Pancreas (tissue), 10 donors: ENCODE results near the gene MAGOHB. TPM values are rescaled to one million over a fixed set of nuclear protein-coding genes. Genes with fewer than 3 reads are reported as not detected.
"Not testable (repeated sequence)": the region's sequence is repeated elsewhere in the genome, so short reads cannot be mapped to it uniquely, and the experiment has no call there.

ENCODE experiments used
- ATAC-seq, 4 donors: fragments of 200-7000 bp; cut with Tn5 transposase; one replicate each; pipeline versions ENCODE4 v1.8.0 to v1.9.1; 2020; ENCODE audit warnings: mild to moderate bottlenecking in 4 of 4, moderate library complexity in 4 of 4
- DNase-seq, 6 donors: peaks; one replicate each; pipeline ENCODE4 v3.0.0-alpha.2; 2020
- FAIRE-seq: peaks from 2 replicates; lab custom pipeline; 2012; peaks lifted over from hg19 to GRCh38; lab: Jason Lieb, UNC
- H3K27ac ChIP-seq, 4 donors: fragments of 200-600 bp; sonication (generic); 1 replicate in 3 of 4; 2 replicates in 1 of 4; pipeline versions ENCODE4 v1.5.0 to v1.8.0; 2020
- H3K27me3 ChIP-seq, 4 donors: fragments of 200-600 bp; one replicate each; pipeline ENCODE4 v1.8.0; 2021
- H3K36me3 ChIP-seq, 3 donors: fragments of 200-600 bp; sonication (generic) in 1 of 3; one replicate each; pipeline versions ENCODE4 v1.5.0 to v1.8.0; 2020 to 2021
- H3K4me1 ChIP-seq, 3 donors: fragments of 200-600 bp; one replicate each; pipeline ENCODE4 v1.8.0; 2021
- H3K4me3 ChIP-seq, 4 donors: fragments of 200-600 bp; sonication (generic) in 2 of 4; one replicate each; pipeline versions ENCODE4 v1.5.0 to v1.8.0; 2020 to 2021
- H3K9me3 ChIP-seq, 4 donors: fragments of 200-600 bp; one replicate each; pipeline ENCODE4 v1.8.0; 2021
- WGBS, 2 donors: extraction: QIAGEN DNeasy Blood & Tissue Kit; methylation state at CpG; one replicate each; pipeline ENCODE4 v1.1.7; 2013; 5-methylcytosine and 5-hydroxymethylcytosine counted together
- intact Hi-C, 3 donors: fragments of 100-400 bp; cut with DNase I; formaldehyde crosslinking; loops; one replicate each; pipeline versions ENCODE4 v1.11.1 to v1.14.2; 2022
- polyA plus RNA-seq, 2 donors: library from polyadenylated mRNA; stranded (reverse); fragments of 200-250 nt; gene quantifications; one replicate each; pipeline ENCODE4 v1.2.3, GENCODE V29; 2013
- total RNA-seq, 6 donors: library from RNA; stranded (reverse); fragmentation: NEBNext Ultra II Directional in 4 of 6; extraction: Animal tissue kit (Norgen Biotek cat#: 25700) in 4 of 6; gene quantifications; one replicate each; pipeline versions ENCODE4 v1.2.1 to v1.2.4, GENCODE V29; 2021 to 2023
- TF ChIP-seq, protein P1 (sequence below), 4 donors: fragments of 200-600 bp; sonication (generic) in 3 of 4; IDR thresholded peaks; one replicate each; pipeline versions ENCODE4 v1.5.0 to v1.8.0; 2021; ENCODE audit warnings: antibody characterized with exemption in 4 of 4
- donor health status: healthy with polysubstance abuse.
- donor health status: DM: no; HTN: no; CAD: no; lungs with moderate emphysema.
- donor health status: DM: no; HTN: no; CAD: no.
- donor health status: control.
- donor health status: control.
- donor health status: Bipolar disorder and iron deficiency.
- donor health status: DM: yes; HTN: yes; CAD: no.
- donor health status: DM: no; HTN: no; CAD: no.
- donor health status: DM: no; HTN: no; CAD: no.
- donor health status: DM: yes; HTN: yes; CAD: no.

MAGOHB gene
- total and polyA plus RNA-seq, 8 donors = 5.4 to 18.6 (median 9.8) TPM

DNA sequence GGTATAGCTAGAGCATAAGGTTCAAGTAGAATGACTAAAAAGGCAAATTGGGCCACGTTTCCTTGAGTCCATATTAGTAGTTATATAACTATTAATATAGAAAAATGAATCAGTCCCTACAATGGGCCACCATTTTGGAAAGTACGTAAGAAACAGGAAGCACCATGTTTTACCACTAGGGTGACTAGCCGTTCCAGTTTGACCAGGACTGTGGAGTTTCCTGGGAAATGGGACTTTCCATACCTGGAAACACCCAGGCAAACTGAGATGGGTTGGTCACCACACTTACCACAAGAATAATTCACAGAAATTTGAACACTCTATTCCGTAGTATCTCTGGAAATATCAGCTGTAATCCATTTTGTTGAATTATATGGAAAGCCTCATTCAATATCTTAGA is 2.1 kb upstream of the MAGOHB start:
- no peaks in the 10 kb centered on the region for H3K36me3 ChIP-seq
- ATAC-seq (no peak), FAIRE-seq (no peak), DNase-seq (no peak)
- H3K9me3 ChIP-seq = no peaks in the 10 kb centered on the region
- no peak overlapping the region for H3K27ac ChIP-seq
- TF ChIP-seq, protein P1, sequence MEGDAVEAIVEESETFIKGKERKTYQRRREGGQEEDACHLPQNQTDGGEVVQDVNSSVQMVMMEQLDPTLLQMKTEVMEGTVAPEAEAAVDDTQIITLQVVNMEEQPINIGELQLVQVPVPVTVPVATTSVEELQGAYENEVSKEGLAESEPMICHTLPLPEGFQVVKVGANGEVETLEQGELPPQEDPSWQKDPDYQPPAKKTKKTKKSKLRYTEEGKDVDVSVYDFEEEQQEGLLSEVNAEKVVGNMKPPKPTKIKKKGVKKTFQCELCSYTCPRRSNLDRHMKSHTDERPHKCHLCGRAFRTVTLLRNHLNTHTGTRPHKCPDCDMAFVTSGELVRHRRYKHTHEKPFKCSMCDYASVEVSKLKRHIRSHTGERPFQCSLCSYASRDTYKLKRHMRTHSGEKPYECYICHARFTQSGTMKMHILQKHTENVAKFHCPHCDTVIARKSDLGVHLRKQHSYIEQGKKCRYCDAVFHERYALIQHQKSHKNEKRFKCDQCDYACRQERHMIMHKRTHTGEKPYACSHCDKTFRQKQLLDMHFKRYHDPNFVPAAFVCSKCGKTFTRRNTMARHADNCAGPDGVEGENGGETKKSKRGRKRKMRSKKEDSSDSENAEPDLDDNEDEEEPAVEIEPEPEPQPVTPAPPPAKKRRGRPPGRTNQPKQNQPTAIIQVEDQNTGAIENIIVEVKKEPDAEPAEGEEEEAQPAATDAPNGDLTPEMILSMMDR (IDR thresholded peaks at IDR 0.05) = no peak
- 58 to 73% methylated on average over 4 of the region's 4 CpGs for WGBS, 2 donors
- H3K27me3 ChIP-seq = no peaks in the 10 kb centered on the region
- intact Hi-C loops = no loop called here
- H3K4me1 ChIP-seq = peaks cover 0 to 11% (median 0%) of the 10 kb centered on the region in 3 donors
- no peak overlapping the region for H3K4me3 ChIP-seq

DNA sequence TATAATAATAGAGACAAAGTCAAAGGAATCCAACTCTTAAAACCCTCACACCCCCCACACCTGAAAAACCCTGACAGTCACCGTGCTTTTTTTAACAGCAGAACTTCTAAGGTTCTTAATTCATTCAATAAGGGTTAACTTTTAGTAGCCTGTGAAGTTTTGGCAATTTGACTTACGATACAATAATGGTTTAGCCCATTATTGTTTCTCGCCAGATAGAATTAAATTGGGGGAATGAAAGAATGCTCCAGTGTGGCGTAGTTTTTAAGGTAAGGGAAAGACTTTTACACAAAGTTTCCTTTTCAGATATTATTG is 604 bp upstream of the MAGOHB start:
- peak in 1 of 4 donors; percentile 8 for ATAC-seq
- DNase-seq = no peak
- H3K4me3 ChIP-seq = peak overlapping the region; percentile 60 to 83 (median 68)
- TF ChIP-seq, protein P1 (IDR thresholded peaks at IDR 0.05) = no peak
- peak overlapping the region; percentile 77 to 89 (median 82) for H3K27ac ChIP-seq
- no peak for FAIRE-seq
- intact Hi-C loops = no loop called here
- H3K4me1 ChIP-seq = peaks cover 0 to 11% (median 0%) of the 10 kb centered on the region in 3 donors
- H3K9me3 ChIP-seq = no peaks in the 10 kb centered on the region
- H3K27me3 ChIP-seq = no peaks in the 10 kb centered on the region
- 6% methylated on average over 4 of the region's 4 CpGs for WGBS, 2 donors
- no peaks in the 10 kb centered on the region for H3K36me3 ChIP-seq

GRCh38 chr12:10612984-10613348 is 443 bp downstream of the MAGOHB start:
- Histone ChIP-seq H3K36me3 (peaks cover 0 to 3% (median 0%) of the 10 kb centered on the region in 3 donors), H3K9me3 (no peaks in the 10 kb centered on the region), H3K4me1 (peaks cover 0 to 11% (median 0%) of the 10 kb centered on the region in 3 donors), H3K27me3 (no peaks in the 10 kb centered on the region), H3K27ac (peak overlapping the region; percentile 77 to 89 (median 82)), H3K4me3 (peak overlapping the region; percentile 60 to 83 (median 68))
- ATAC-seq = peak in 3 of 4 donors; percentile 2 to 29 (median 25)
- FAIRE-seq = no peak
- intact Hi-C loops = no loop called here
- no peak for DNase-seq
- TF ChIP-seq, protein P1 (IDR thresholded peaks at IDR 0.05) = no peak
- WGBS, 2 donors = 0% methylated on average over 6 of the region's 6 CpGs

DNA sequence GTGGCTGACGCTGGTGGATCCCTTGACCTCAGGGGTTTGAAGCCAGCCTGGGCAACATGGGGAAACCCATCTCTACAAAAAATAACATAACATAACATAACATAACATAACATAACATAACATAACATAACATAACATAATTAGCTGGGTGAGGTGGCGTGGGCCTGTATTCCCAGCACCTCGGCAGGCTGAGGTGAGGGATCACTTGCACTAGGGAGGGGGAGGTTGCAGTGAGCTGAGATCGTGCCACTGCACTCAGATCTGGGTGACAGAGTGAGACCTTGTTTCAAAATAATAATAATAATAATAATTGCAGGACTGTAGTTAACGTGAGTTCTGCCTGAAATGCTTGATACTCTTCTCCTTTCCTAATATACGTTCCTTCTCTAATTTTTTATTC is 1.3 kb downstream of the MAGOHB start:
- H3K4me3 ChIP-seq = peak overlapping the region in 2 of 4 donors; percentile 66 to 83
- TF ChIP-seq, protein P1 (IDR thresholded peaks at IDR 0.05) = no peak
- ATAC-seq (no peak), DNase-seq (no peak), FAIRE-seq (no peak)
- intact Hi-C loops = no loop called here
- peaks cover 0 to 11% (median 0%) of the 10 kb centered on the region in 3 donors for H3K4me1 ChIP-seq
- H3K27me3 ChIP-seq = no peaks in the 10 kb centered on the region
- 54 to 74% methylated on average over 6 of the region's 6 CpGs for WGBS, 2 donors
- H3K27ac ChIP-seq = no peak overlapping the region
- H3K36me3 ChIP-seq = peaks cover 0 to 4% (median 3%) of the 10 kb centered on the region in 3 donors
- no peaks in the 10 kb centered on the region for H3K9me3 ChIP-seq

DNA sequence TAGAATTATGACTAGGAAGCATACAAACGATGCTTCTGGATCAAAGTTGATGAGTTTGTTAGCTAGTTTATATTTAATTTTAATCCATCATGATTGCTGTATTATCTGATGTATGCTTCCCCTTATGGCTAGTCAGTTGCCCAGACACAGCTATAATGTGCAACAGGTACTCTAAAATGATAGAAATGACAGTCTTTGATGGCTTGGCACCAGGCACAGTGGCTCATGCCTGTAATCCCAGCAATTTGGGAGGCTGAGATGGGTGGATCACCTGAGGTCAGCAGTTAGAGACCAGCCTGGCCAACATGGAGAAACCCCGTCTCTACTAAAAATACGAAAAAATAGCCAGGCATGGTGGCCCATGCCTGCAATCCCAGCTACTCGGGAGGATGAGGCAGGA is 2.2 kb downstream of the MAGOHB start:
- 82 to 89% methylated on average over 4 of the region's 4 CpGs for WGBS, 2 donors
- intact Hi-C loops, H3K9me3 ChIP-seq, H3K4me1 ChIP-seq, H3K4me3 ChIP-seq, ATAC-seq, FAIRE-seq, H3K27ac ChIP-seq, DNase-seq, H3K27me3 ChIP-seq, H3K36me3 ChIP-seq: not testable (repeated sequence)
